Heart right ventricle (tissue), 16 donors: ENCODE data around the gene PPP1R2C. TPM values are rescaled to one million over a fixed set of nuclear protein-coding genes. Genes with fewer than 3 reads are reported as not detected.
A peak's percentile ranks its signal among the peaks of the same experiment; 100 is the strongest.

Experiments
- ATAC-seq, 8 donors: fragments of 200-7000 bp; cut with Tn5 transposase; one replicate each; pipeline ENCODE4 v1.9.1; 2020; ENCODE audit warnings: mild to moderate bottlenecking in 8 of 8, moderate library complexity in 8 of 8, moderate number of reproducible peaks in 1 of 8
- DNase-seq, 2 donors: peaks; one replicate each; pipeline ENCODE4 v3.0.0-alpha.2; 2020
- H3K27ac ChIP-seq, 10 donors: fragments of 200-600 bp; sonication (generic) in 2 of 10; one replicate each; pipeline versions ENCODE4 v1.5.0 to v1.8.0; 2020 to 2022; ENCODE audit warnings: mild to moderate bottlenecking in 3 of 10
- H3K27me3 ChIP-seq, 7 donors: fragments of 200-600 bp; one replicate each; pipeline ENCODE4 v1.8.0; 2021 to 2022; ENCODE audit warnings: mild to moderate bottlenecking in 2 of 7
- H3K36me3 ChIP-seq, 9 donors: fragments of 200-600 bp; sonication (generic) in 1 of 9; one replicate each; pipeline versions ENCODE4 v1.5.0 to v1.8.0; 2020 to 2022; ENCODE audit warnings: mild to moderate bottlenecking in 2 of 9
- H3K4me1 ChIP-seq, 9 donors: fragments of 200-600 bp; sonication (generic) in 1 of 9; one replicate each; pipeline versions ENCODE4 v1.5.0 to v1.8.0; 2020 to 2022; ENCODE audit warnings: mild to moderate bottlenecking in 4 of 9
- H3K4me3 ChIP-seq, 10 donors: fragments of 200-600 bp; sonication (generic) in 2 of 10; one replicate each; pipeline versions ENCODE4 v1.5.0 to v1.8.0; 2020 to 2022; ENCODE audit warnings: mild to moderate bottlenecking in 7 of 10, moderate library complexity in 2 of 10
- H3K9me3 ChIP-seq, 11 donors: fragments of 200-600 bp in 10 of 11; sonication (generic) in 2 of 11; one replicate each; pipeline versions ENCODE4 v1.5.0 to v1.8.0; 2013 to 2022; ENCODE audit warnings: mild to moderate bottlenecking in 2 of 11, control low read depth in 1 of 11, moderate library complexity in 1 of 11
- CTCF ChIP-seq, 9 donors: fragments of 200-600 bp; sonication (generic) in 2 of 9; IDR thresholded peaks; one replicate each; pipeline versions ENCODE4 v1.5.0 to v1.8.0; 2021 to 2022; ENCODE audit warnings: antibody characterized with exemption in 9 of 9, mild to moderate bottlenecking in 5 of 9, moderate library complexity in 1 of 9
- WGBS, 2 donors: extraction: QIAGEN DNeasy Blood & Tissue Kit; methylation state at CpG; one replicate each; pipeline ENCODE4 v1.1.7; 2013; ENCODE audit warnings: inconsistent platforms in 1 of 2; 5-methylcytosine and 5-hydroxymethylcytosine counted together
- intact Hi-C, 10 donors: fragments of 100-400 bp; cut with DNase I; formaldehyde crosslinking; loops; one replicate each; pipeline versions ENCODE4 v1.11.1 to v1.14.2; 2022
- polyA plus RNA-seq, 2 donors: library from polyadenylated mRNA; stranded (reverse); fragments of 200-250 nt; gene quantifications; one replicate each; pipeline ENCODE4 v1.2.3, GENCODE V29; 2013
- total RNA-seq, 10 donors: library from RNA; stranded (reverse); fragmentation: NEBNext Ultra II Directional in 3 of 10; extraction: Animal tissue kit (Norgen Biotek cat#: 25700) in 3 of 10; gene quantifications; one replicate each; pipeline versions ENCODE4 v1.2.1 to v1.2.4, GENCODE V29; 2021 to 2023
- donor health status: Arrhythmogenic right ventricular cardiomyopathy.
- donor health status: ischemic (EF 13 %, LVEDD 7.1; RV severe dilation, severe dysfunction).
- donor health status: healthy with polysubstance abuse.
- donor health status: DM: no; HTN: yes; CAD: no.
- donor health status: DM: no; HTN: no; CAD: no.
- donor health status: ischemic (EF 25% LVEDD 6.9; RV normal size, moderate dysfunction).
- donor health status: ischemic (EF 25% LVEDD 5.7; RV mildly dilated, moderate dysfunction).
- donor health status: healthy.
- donor health status: DM: yes; HTN: yes; CAD: no.
- donor health status: Ischemic cardiomyopathy.
- donor health status: ischemic (EF 35%, LVEDD 5.7; RV mildly dilated, moderate dysfunction).
- donor health status: nonischemic (EF 11% LVEDD 7.7; RV severe dilation, severe dysfunction).
- donor health status: DM: yes; HTN: yes; CAD: no.
- donor health status: PGD.
- donor health status: ischemic (EF 29% LVEDD 5.4; RV normal size, mild dysfunction).
- donor health status: nonischemic (EF 23%, LVEDD 6.1; RV moderate dilation, normal function).

Gene PPP1R2C
- total and polyA plus RNA-seq, 12 donors, result not detected

GRCh38 chrX:42759881-42760280, 18.1 kb downstream of the PPP1R2C start:
- Histone ChIP-seq H3K9me3 (no peaks in the 10 kb centered on the region), H3K4me1 (peaks cover 0 to 7% (median 0%) of the 10 kb centered on the region in 9 donors), H3K36me3 (no peaks in the 10 kb centered on the region), H3K27ac (no peak overlapping the region), H3K27me3 (no peaks in the 10 kb centered on the region), H3K4me3 (no peak overlapping the region)
- TF ChIP-seq CTCF (IDR thresholded peaks at IDR 0.05), result no peak
- intact Hi-C loops, result no loop called here
- WGBS, 2 donors, result 94 to 96% methylated on average over 1 of the region's 1 CpG
- DNase-seq, result no peak
- no peak for ATAC-seq

GRCh38 chrX:42755815-42756214, 22.1 kb downstream of the PPP1R2C start:
- ATAC-seq, result peak in 7 of 8 donors; percentile 28 to 75 (median 52)
- Histone ChIP-seq H3K4me3 (no peak overlapping the region), H3K27ac (no peak overlapping the region), H3K27me3 (no peaks in the 10 kb centered on the region), H3K36me3 (no peaks in the 10 kb centered on the region), H3K9me3 (no peaks in the 10 kb centered on the region), H3K4me1 (peaks cover 0 to 7% (median 0%) of the 10 kb centered on the region in 9 donors)
- intact Hi-C loops, result no loop called here
- WGBS, 2 donors, result 45 to 62% methylated on average over 6 of the region's 6 CpGs
- DNase-seq, result peak; percentile 14 to 27
- TF ChIP-seq CTCF (IDR thresholded peaks at IDR 0.05), result no peak

GRCh38 chrX:42754603-42755002, 23.4 kb downstream of the PPP1R2C start:
- Histone ChIP-seq H3K4me1 (peaks cover 0 to 7% (median 0%) of the 10 kb centered on the region in 9 donors), H3K36me3 (no peaks in the 10 kb centered on the region), H3K4me3 (no peak overlapping the region), H3K27me3 (no peaks in the 10 kb centered on the region), H3K27ac (no peak overlapping the region), H3K9me3 (no peaks in the 10 kb centered on the region)
- WGBS, 2 donors, result 59 to 73% methylated on average over 2 of the region's 2 CpGs
- DNase-seq, result no peak
- ATAC-seq, result peak in 1 of 8 donors; percentile 39
- intact Hi-C loops, result no loop called here
- TF ChIP-seq CTCF (IDR thresholded peaks at IDR 0.05), result no peak

- no peak for TF ChIP-seq CTCF (IDR thresholded peaks at IDR 0.05)
- no peaks in the 10 kb centered on the region for H3K9me3 ChIP-seq
- 38 to 50% methylated on average over 2 of the region's 2 CpGs for WGBS, 2 donors
- peak in 1 of 8 donors; percentile 48 for ATAC-seq
- no peak overlapping the region for H3K4me3 ChIP-seq
- H3K36me3 ChIP-seq, result no peaks in the 10 kb centered on the region
- intact Hi-C loops, result no loop called here
- peaks cover 0 to 7% (median 0%) of the 10 kb centered on the region in 9 donors for H3K4me1 ChIP-seq
- no peak for DNase-seq
- H3K27me3 ChIP-seq, result no peaks in the 10 kb centered on the region
- no peak overlapping the region for H3K27ac ChIP-seq
These were observed 23.8 kb downstream of the PPP1R2C start for GRCh38 chrX:42754115-42754514.
